ENCODE results near the gene SHISA9.

The SHISA9 gene

GRCh38 chr16:13018026-13018425 is 116.6 kb downstream of the SHISA9 start (continued):
- TF ChIP-seq PATZ1 (CRISPR knock-in tag; IDR thresholded peaks at IDR 0.05; ENCODE audit: borderline replicate concordance): no peak
- no peak for TF ChIP-seq PPARA (CRISPR knock-in tag; IDR thresholded peaks at IDR 0.05; ENCODE audit: borderline replicate concordance)
- no peak for TF ChIP-seq ISL1 (CRISPR knock-in tag; IDR thresholded peaks at IDR 0.05)

- TF ChIP-seq PATZ1 (CRISPR knock-in tag; IDR thresholded peaks at IDR 0.05; ENCODE audit: borderline replicate concordance) (no peak), TOX (CRISPR knock-in tag; IDR thresholded peaks at IDR 0.05; ENCODE audit: borderline replicate concordance) (no peak), BACH2 (CRISPR knock-in tag; IDR thresholded peaks at IDR 0.05; ENCODE audit: borderline replicate concordance) (no peak), ARNTL (CRISPR knock-in tag; IDR thresholded peaks at IDR 0.05; ENCODE audit: borderline replicate concordance, low read depth) (no peak), CSRNP3 (CRISPR knock-in tag; IDR thresholded peaks at IDR 0.05) (no peak), TCF4 (CRISPR knock-in tag; IDR thresholded peaks at IDR 0.05; ENCODE audit: borderline replicate concordance) (no peak), ZNF8 (CRISPR knock-in tag; IDR thresholded peaks at IDR 0.05) (no peak), OSR1 (CRISPR knock-in tag; IDR thresholded peaks at IDR 0.05) (no peak), ZNF565 (CRISPR knock-in tag; conservative IDR thresholded peaks at IDR 0.05; ENCODE audit: low read depth) (no peak)
- ATAC-seq: no peak
Observed at GRCh38 chr16:13021996-13022395, 120.6 kb downstream of the SHISA9 start.

GRCh38 chr16:13029786-13030185 is 128.4 kb downstream of the SHISA9 start:
- no peak for ATAC-seq
- no peak for TF ChIP-seq SNAI2 (CRISPR knock-in tag; IDR thresholded peaks at IDR 0.05)
- no peak for TF ChIP-seq TOX (CRISPR knock-in tag; IDR thresholded peaks at IDR 0.05; ENCODE audit: borderline replicate concordance)
- no peak for TF ChIP-seq ZFP30 (CRISPR knock-in tag; IDR thresholded peaks at IDR 0.05)

GRCh38 chr16:13030769-13031168 is 129.4 kb downstream of the SHISA9 start:
- TF ChIP-seq ISL1 (CRISPR knock-in tag; IDR thresholded peaks at IDR 0.05) (no peak), TOX (CRISPR knock-in tag; IDR thresholded peaks at IDR 0.05; ENCODE audit: borderline replicate concordance) (no peak), ZNF8 (CRISPR knock-in tag; IDR thresholded peaks at IDR 0.05) (no peak), ZNF565 (CRISPR knock-in tag; conservative IDR thresholded peaks at IDR 0.05; ENCODE audit: low read depth) (no peak), ZNF70 (CRISPR knock-in tag; IDR thresholded peaks at IDR 0.05) (no peak), ESRRG (CRISPR knock-in tag; IDR thresholded peaks at IDR 0.05) (no peak), TSHZ2 (CRISPR knock-in tag; IDR thresholded peaks at IDR 0.05) (no peak), CSRNP3 (CRISPR knock-in tag; IDR thresholded peaks at IDR 0.05) (no peak), TCF4 (CRISPR knock-in tag; IDR thresholded peaks at IDR 0.05; ENCODE audit: borderline replicate concordance) (no peak), OSR1 (CRISPR knock-in tag; IDR thresholded peaks at IDR 0.05) (no peak), CREB5 (CRISPR knock-in tag; IDR thresholded peaks at IDR 0.05; ENCODE audit: low read depth) (no peak), ZFP30 (CRISPR knock-in tag; IDR thresholded peaks at IDR 0.05) (no peak), RARB (CRISPR knock-in tag; IDR thresholded peaks at IDR 0.05) (no peak), ZC3H10 (CRISPR knock-in tag; IDR thresholded peaks at IDR 0.05) (no peak), PATZ1 (CRISPR knock-in tag; IDR thresholded peaks at IDR 0.05; ENCODE audit: borderline replicate concordance) (no peak), PPARA (CRISPR knock-in tag; IDR thresholded peaks at IDR 0.05; ENCODE audit: borderline replicate concordance) (no peak), GLIS3 (CRISPR knock-in tag; IDR thresholded peaks at IDR 0.05) (no peak), ZFP3 (CRISPR knock-in tag; IDR thresholded peaks at IDR 0.05) (no peak), SNAI2 (CRISPR knock-in tag; IDR thresholded peaks at IDR 0.05) (no peak)
- no peak for ATAC-seq
